Neural crest cell (in vitro differentiated cells): Measurements from ENCODE around the gene GALNT18. TPM values are rescaled to one million over a fixed set of nuclear protein-coding genes. Genes with fewer than 3 reads are reported as not detected.

Experiments
- DNase-seq: peaks from one replicate; pipeline ENCODE4 v3.0.0; 2021; ENCODE audit warnings: low read depth, mixed read lengths, low spot score
- H3K27ac Mint-ChIP-seq: one replicate; pipeline ENCODE4 v1.8.0; 2021; ENCODE audit warnings: mild to moderate bottlenecking, mixed read lengths; ENCODE audit not compliant: unreplicated experiment
- H3K27me3 Mint-ChIP-seq: 2 replicates; pipeline ENCODE4 v1.8.0; 2021; ENCODE audit warnings: low read depth, mild to moderate bottlenecking, mixed read lengths
- H3K36me3 Mint-ChIP-seq: 2 replicates; pipeline ENCODE4 v1.8.0; 2021; ENCODE audit warnings: low read depth, mild to moderate bottlenecking, mixed read lengths
- H3K4me1 Mint-ChIP-seq: 2 replicates; pipeline ENCODE4 v1.8.0; 2021; ENCODE audit warnings: mixed read lengths
- H3K4me3 Mint-ChIP-seq: one replicate; pipeline ENCODE4 v1.8.0; 2021; ENCODE audit warnings: mild to moderate bottlenecking, mixed read lengths
- H3K9me3 Mint-ChIP-seq: 2 replicates; pipeline ENCODE4 v1.8.0; 2021; ENCODE audit warnings: mixed read lengths
- CTCF ChIP-seq: fragments of 200-600 bp; sonication (generic); conservative IDR thresholded peaks from 2 replicates; pipeline ENCODE4 v1.5.0; 2021; ENCODE audit warnings: antibody characterized with exemption, mild to moderate bottlenecking
- total RNA-seq: library from RNA; stranded (reverse); gene quantifications from 2 replicates; pipeline ENCODE4 v1.2.1, GENCODE V29; 2021

Gene GALNT18
- total RNA-seq, 1 donor from 2014 or later, result 2.8 TPM

GRCh38 chr11:11265320-11265719 lies 356.5 kb downstream of the GALNT18 start:
- Mint-ChIP-seq H3K9me3 (no peaks in the 10 kb centered on the region), H3K27ac (no peak overlapping the region)

DNA sequence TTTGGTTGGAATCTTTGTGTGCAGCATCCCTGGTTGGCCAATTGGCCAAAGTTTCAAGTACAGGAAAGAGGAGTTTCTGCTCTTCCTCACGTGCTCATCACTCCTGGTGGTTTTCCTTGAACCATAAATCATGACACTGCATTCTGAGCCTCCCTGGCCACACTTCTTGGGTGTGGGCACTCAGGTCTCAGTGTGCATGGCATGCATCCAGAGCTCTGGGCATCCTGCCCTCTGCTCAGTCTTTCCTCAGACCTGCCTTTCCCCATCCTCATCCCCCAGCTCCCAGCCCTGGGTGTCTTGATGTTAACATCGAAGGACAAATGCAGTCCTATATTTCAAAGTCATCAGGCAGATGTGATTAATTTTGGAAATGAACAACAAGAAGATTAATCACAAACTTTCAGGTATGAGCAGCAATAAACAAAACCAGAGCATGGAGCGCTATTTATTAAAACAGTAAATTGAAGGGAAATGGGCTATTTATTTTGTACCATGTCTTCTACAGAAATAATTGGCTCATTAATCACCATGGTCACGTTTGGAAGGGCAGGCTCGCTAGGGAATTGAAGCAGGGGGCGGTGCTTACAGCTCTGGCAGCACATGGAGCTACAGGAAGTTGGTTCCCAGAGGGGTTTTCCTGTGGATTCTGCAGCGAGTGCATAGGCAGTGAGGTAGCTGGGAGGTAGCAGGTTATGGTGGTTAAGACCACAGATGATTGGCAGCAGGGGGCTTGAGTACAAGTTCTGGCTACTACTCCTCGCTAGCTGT lies 358.4 kb downstream of the GALNT18 start:
- Mint-ChIP-seq H3K27ac (no peak overlapping the region), H3K4me3 (no peak overlapping the region), H3K9me3 (no peaks in the 10 kb centered on the region), H3K4me1 (peaks cover 8% of the 10 kb centered on the region), H3K36me3 (no peaks in the 10 kb centered on the region), H3K27me3 (no peaks in the 10 kb centered on the region)
- DNase-seq, result no peak
- no peak for TF ChIP-seq CTCF

More at GRCh38 chr11:11265320-11265719, 356.5 kb downstream of the GALNT18 start:
- H3K4me3 Mint-ChIP-seq, result no peak overlapping the region
- TF ChIP-seq CTCF, result no peak
- H3K36me3 Mint-ChIP-seq, result no peaks in the 10 kb centered on the region
- no peak for DNase-seq
- no peaks in the 10 kb centered on the region for H3K27me3 Mint-ChIP-seq
- peaks cover 8% of the 10 kb centered on the region for H3K4me1 Mint-ChIP-seq

DNA sequence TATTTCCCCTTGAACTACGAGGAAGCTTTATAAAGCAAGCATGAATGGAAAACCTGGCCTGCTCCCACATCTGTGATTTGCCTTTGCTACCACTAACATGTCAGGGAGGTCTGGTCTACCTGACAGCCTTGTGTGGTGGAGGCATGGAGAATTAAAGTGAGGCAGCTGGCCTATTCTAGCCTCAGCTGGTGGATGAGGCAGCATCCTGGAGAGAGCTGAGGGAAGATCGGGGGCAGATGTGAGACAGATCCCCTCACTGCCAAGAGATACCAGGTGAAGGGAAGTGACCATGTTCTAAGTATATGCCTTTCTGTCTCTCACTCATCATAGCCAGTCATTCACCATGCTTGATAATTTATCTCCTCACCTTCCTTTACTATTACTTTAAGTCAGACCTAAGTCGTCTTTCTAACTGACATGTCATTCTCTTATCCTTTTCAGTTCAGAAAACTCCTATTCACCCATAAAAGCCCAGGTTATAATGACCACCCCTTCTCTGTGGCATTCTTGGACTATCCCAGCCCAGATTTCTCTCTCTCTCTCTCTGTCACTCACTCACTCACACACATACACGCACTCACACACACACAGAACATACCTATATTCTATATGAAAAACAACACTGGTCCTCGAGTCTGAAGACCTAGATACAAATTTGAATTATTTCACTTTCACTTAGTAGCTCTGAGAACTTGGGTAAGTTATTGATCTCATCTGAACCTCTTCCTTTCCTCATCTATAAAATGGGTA lies 359.5 kb downstream of the GALNT18 start:
- peaks cover 8% of the 10 kb centered on the region for H3K4me1 Mint-ChIP-seq
- TF ChIP-seq CTCF, result no peak

GRCh38 chr11:11261629-11262028 lies 360.2 kb downstream of the GALNT18 start:
- Mint-ChIP-seq H3K4me1 (peaks cover 4% of the 10 kb centered on the region), H3K9me3 (peaks cover 3% of the 10 kb centered on the region), H3K27me3 (no peaks in the 10 kb centered on the region), H3K36me3 (no peaks in the 10 kb centered on the region), H3K27ac (no peak overlapping the region), H3K4me3 (no peak overlapping the region)
- DNase-seq, result no peak
- TF ChIP-seq CTCF, result no peak

More for the DNA sequence above, 359.5 kb downstream of the GALNT18 start:
- Mint-ChIP-seq H3K9me3 (no peaks in the 10 kb centered on the region), H3K36me3 (no peaks in the 10 kb centered on the region), H3K4me3 (no peak overlapping the region), H3K27me3 (no peaks in the 10 kb centered on the region), H3K27ac (no peak overlapping the region)
- no peak for DNase-seq

GRCh38 chr11:11260903-11261302 lies 360.9 kb downstream of the GALNT18 start:
- no peak overlapping the region for H3K27ac Mint-ChIP-seq
- no peaks in the 10 kb centered on the region for H3K36me3 Mint-ChIP-seq
- H3K27me3 Mint-ChIP-seq, result no peaks in the 10 kb centered on the region
- DNase-seq, result no peak
- no peak for TF ChIP-seq CTCF
- H3K9me3 Mint-ChIP-seq, result peaks cover 3% of the 10 kb centered on the region
- H3K4me1 Mint-ChIP-seq, result peaks cover 4% of the 10 kb centered on the region
- no peak overlapping the region for H3K4me3 Mint-ChIP-seq
